OCI-M2 (cell line): ENCODE measurements around the gene USP17L26.
"Not testable (repeated sequence)": the region's sequence is repeated elsewhere in the genome, so short reads cannot be mapped to it uniquely, and the experiment has no call there.

Experiments used
- DNase-seq: peaks from one replicate; lab custom pipeline; 2025; ENCODE audit not compliant: unreplicated experiment; lab: John Stamatoyannopoulos, UW

Gene USP17L26

GRCh38 chr4:9334358-9334757 is at the start of gene USP17L26:
Gene USP17L26 (plus strand): TSS chr4:9334658. CDS start chr4:9334658, 0 bp downstream.
- not testable (repeated sequence) for DNase-seq

GRCh38 chr4:9324191-9324590 is 10.3 kb upstream of the USP17L26 start:
- not testable (repeated sequence) for DNase-seq

GRCh38 chr4:9324865-9325264 is 9.6 kb upstream of the USP17L26 start, which contains the start of gene USP17L24:
Gene USP17L24 (plus strand): TSS chr4:9325165. CDS start chr4:9325165, 0 bp downstream.
- not testable (repeated sequence) for DNase-seq

- not testable (repeated sequence) for DNase-seq
These were observed 4.8 kb upstream of the USP17L26 start, which contains the start of gene USP17L25 for GRCh38 chr4:9329611-9330010. Gene USP17L25 (plus strand): TSS chr4:9329911. CDS start chr4:9329911, 0 bp downstream.

GRCh38 chr4:9339103-9339502 is 4.6 kb downstream of the USP17L26 start, which contains the start of gene USP17L5:
Gene USP17L5 (plus strand): TSS chr4:9339403. CDS start chr4:9339403, 0 bp downstream.
- not testable (repeated sequence) for DNase-seq

GRCh38 chr4:9343848-9344247 is 9.4 kb downstream of the USP17L26 start, which contains the start of gene USP17L27:
Gene USP17L27 (plus strand): TSS chr4:9344148. CDS start chr4:9344148, 0 bp downstream.
- DNase-seq: not testable (repeated sequence)

GRCh38 chr4:9348593-9348992 is 14.1 kb downstream of the USP17L26 start, which contains the start of gene USP17L28:
Gene USP17L28 (plus strand): TSS chr4:9348893. CDS start chr4:9348893, 0 bp downstream.
- not testable (repeated sequence) for DNase-seq

GRCh38 chr4:9350866-9351265 is 16.4 kb downstream of the USP17L26 start:
- DNase-seq: not testable (repeated sequence)

GRCh38 chr4:9353338-9353737 is 18.9 kb downstream of the USP17L26 start, which contains the start of gene USP17L29:
Gene USP17L29 (plus strand): TSS chr4:9353638. CDS start chr4:9353638, 0 bp downstream.
- DNase-seq: not testable (repeated sequence)

GRCh38 chr4:9362829-9363228 is 28.4 kb downstream of the USP17L26 start, which contains the start of gene USP17L30:
Gene USP17L30 (plus strand): TSS chr4:9363129. CDS start chr4:9363129, 0 bp downstream.
- not testable (repeated sequence) for DNase-seq

GRCh38 chr4:9379881-9380280 is 45.4 kb downstream of the USP17L26 start:
- DNase-seq: not testable (repeated sequence)

- not testable (repeated sequence) for DNase-seq
These were observed 46.6 kb downstream of the USP17L26 start for GRCh38 chr4:9381012-9381534.

GRCh38 chr4:9384126-9384525 is 49.7 kb downstream of the USP17L26 start:
- no peak for DNase-seq
